Activated CD4-positive, alpha-beta memory T cell treated with anti-CD3 and anti-CD28 coated beads for 36 hours (primary cell): ENCODE measurements around the gene C17orf67. TPM values are rescaled to one million over a fixed set of nuclear protein-coding genes. Genes with fewer than 3 reads are reported as not detected.

ENCODE experiments used
- CTCF ChIA-PET: fragments of 350-600 bp; sonication (Branson Sonifier 250); formaldehyde crosslinking; loops from one replicate; lab custom pipeline; 2021; ENCODE audit warnings: antibody characterized with exemption, inconsistent platforms; lab: Charles Lee
- POLR2A ChIA-PET: fragments of 350-600 bp; sonication (Branson Sonifier 250); formaldehyde crosslinking; loops from one replicate; lab custom pipeline; 2021; ENCODE audit warnings: antibody characterized with exemption; lab: Charles Lee
- DNase-seq: peaks from one replicate; pipeline ENCODE4 v3.0.0-alpha.2; 2020
- H3K27ac Mint-ChIP-seq: one replicate; pipeline ENCODE4 v1.8.0; 2021; ENCODE audit warnings: mixed read lengths
- H3K27me3 Mint-ChIP-seq: one replicate; pipeline ENCODE4 v1.8.0; 2021; ENCODE audit warnings: mixed read lengths
- H3K36me3 Mint-ChIP-seq: one replicate; pipeline ENCODE4 v1.8.0; 2021; ENCODE audit warnings: mixed read lengths
- H3K4me1 Mint-ChIP-seq: one replicate; pipeline ENCODE4 v1.8.0; 2021; ENCODE audit warnings: low read depth, mixed read lengths
- H3K4me3 Mint-ChIP-seq: one replicate; pipeline ENCODE4 v1.8.0; 2021; ENCODE audit warnings: mild to moderate bottlenecking, mixed read lengths
- H3K9me3 Mint-ChIP-seq: one replicate; pipeline ENCODE4 v1.8.0; 2021; ENCODE audit warnings: mixed read lengths
- intact Hi-C: fragments of 100-400 bp; cut with micrococcal nuclease; formaldehyde crosslinking; loops from one replicate; pipeline ENCODE4 v1.15.1; 2023
- total RNA-seq, 2 experiments: library from RNA; stranded (reverse); gene quantifications; one replicate each; pipeline ENCODE4 v1.2.3, GENCODE V29; 2021

C17orf67 gene
- total RNA-seq, 2 experiments from 2014 or later, result 3.6 to 3.9 TPM

DNA sequence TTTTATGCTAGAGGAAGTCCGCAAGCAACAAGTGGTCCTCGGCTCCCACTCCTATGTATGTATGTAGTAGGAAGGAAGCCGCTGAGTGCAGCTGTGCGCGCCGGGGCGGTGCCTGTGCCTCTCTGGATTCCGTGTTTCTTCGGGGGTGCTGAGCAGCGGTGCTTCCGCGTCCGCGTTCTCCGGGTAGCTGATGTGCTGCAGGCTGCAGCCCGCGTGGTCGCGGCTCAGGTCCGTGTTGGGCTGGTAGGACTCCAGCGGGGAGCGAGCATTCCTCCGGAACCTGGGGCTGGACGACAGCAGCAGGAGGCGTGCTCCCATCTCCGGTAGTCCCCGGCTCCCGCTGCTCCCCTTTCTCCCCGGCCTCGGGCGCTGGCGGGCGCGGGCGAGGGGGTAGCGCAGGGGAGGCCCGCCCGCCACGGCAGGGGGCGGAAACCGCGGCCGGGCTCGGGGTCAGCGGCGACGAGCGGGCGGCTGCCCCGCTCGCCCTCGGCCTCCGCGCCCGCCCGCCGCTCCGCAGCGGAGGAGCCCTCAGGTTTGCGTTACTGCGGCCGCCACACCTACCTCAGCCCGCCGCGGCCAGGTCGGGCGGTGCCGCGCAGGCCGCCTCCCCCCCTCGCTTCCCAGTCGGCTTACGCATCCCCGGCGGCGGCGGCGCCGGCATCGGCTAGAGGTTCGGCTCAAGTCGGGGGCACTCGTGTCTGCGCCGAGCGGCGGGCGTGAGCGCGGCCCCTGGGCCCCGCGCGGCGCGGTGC is 487 bp downstream of the C17orf67 start:
- POLR2A ChIA-PET, result interaction anchor here (0.9 to 2.3 kb wide), 6 partner anchors 11 to 251 kb away, joined by 3 to 7 read pairs (median 3); partner anchors contain the start of genes AKAP1, COIL and SCPEP1
- Mint-ChIP-seq H3K36me3 (peaks cover 35% of the 10 kb centered on the region), H3K27ac (peak overlapping the region; percentile 79), H3K4me3 (peak overlapping the region; percentile 72), H3K9me3 (no peaks in the 10 kb centered on the region), H3K27me3 (no peaks in the 10 kb centered on the region), H3K4me1 (peaks cover 50% of the 10 kb centered on the region)
- intact Hi-C loops, result loop anchor here (1.0 to 5.0 kb wide), 4 partner anchors 14 to 129 kb away; partner anchors contain the start of genes COIL and TRIM25
- CTCF ChIA-PET, result interaction anchor here (1.0 to 2.1 kb wide), 5 partner anchors 10 to 106 kb away, joined by 3 to 16 read pairs (median 4); partner anchors contain the start of gene TRIM25
- peak; percentile 75 for DNase-seq

DNA sequence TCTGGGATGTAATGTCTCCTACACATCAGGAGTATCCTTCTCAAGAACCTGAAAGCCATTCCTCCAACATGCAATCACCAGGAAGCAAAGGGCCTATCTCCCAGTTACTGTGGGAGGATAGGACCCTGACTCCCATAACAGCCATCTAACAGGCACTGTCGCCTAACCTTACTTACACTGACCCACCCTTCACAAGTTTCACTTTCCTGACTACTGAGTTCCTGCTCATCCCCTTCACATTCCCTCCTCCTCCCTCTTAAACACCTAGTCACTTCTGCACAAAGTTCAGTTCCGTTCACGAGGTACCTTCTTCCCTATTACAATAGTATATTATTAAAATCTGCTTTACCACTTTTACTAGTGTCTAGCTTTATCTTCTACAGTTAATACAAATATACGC is 1.3 kb downstream of the C17orf67 start:
- H3K36me3 Mint-ChIP-seq, result peaks cover 30% of the 10 kb centered on the region
- H3K27ac Mint-ChIP-seq, result peak overlapping the region; percentile 75
- peak overlapping the region; percentile 71 for H3K4me3 Mint-ChIP-seq
- ChIA-PET POLR2A (interaction anchor here (0.9 to 1.5 kb wide), 3 partner anchors 10 to 252 kb away, joined by 3 read pairs; partner anchors contain the start of gene AKAP1), CTCF (interaction anchor here (1.0 to 2.1 kb wide), 3 partner anchors 11 to 107 kb away, joined by 3 to 16 read pairs (median 4); no protein-coding TSS in a partner anchor)
- H3K4me1 Mint-ChIP-seq, result peaks cover 42% of the 10 kb centered on the region
- H3K27me3 Mint-ChIP-seq, result no peaks in the 10 kb centered on the region
- no peaks in the 10 kb centered on the region for H3K9me3 Mint-ChIP-seq
- DNase-seq, result no peak
- intact Hi-C loops, result loop anchor here (5.0 kb wide), 1 partner anchor 130 kb away; the partner anchor contains the start of gene COIL

DNA sequence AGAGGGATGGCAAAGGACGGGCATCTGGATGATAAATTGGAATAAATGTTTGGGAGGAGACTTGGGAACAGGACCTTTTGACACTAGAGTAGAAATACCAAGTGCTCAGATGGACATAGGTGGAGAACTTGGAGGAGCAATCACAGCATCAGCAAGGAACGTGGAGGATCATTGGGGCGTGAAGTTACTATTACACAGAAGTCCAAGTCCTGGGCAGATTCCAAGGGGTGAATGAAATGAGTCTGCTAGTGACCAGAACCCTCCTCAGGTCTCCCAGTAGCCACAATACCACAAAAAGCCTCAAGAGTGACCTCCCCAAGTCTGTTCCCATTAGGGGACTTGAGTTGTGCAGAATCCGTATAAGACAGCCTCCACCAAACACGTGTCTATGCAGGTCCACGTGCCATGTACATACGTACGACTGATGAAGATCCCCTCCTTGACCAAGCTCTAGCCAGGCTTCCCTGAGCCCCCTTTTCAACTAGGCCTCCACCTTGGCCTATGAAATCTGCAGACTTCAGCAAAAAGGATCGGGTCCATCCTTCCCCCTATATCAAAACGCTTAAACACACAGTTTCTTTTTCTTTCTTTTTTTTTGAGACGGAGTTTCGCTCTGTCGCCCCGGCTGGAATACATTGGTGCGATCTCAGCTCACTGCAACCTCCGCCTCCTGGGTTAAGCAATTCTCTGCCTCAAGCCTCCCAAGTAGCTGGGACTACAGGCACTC is 2.2 kb downstream of the C17orf67 start:
- POLR2A ChIA-PET, result no interaction called here
- intact Hi-C loops, result loop anchor here (5.0 kb wide), 1 partner anchor 131 kb away; the partner anchor contains the start of gene COIL
- H3K4me1 Mint-ChIP-seq, result peaks cover 34% of the 10 kb centered on the region
- peaks cover 26% of the 10 kb centered on the region for H3K36me3 Mint-ChIP-seq
- CTCF ChIA-PET, result interaction anchor here (2.1 kb wide), 1 partner anchor 12 kb away, joined by 16 read pairs; no protein-coding TSS in a partner anchor
- peak overlapping the region; percentile 71 for H3K4me3 Mint-ChIP-seq
- H3K9me3 Mint-ChIP-seq, result no peaks in the 10 kb centered on the region
- H3K27ac Mint-ChIP-seq, result peak overlapping the region; percentile 9
- no peaks in the 10 kb centered on the region for H3K27me3 Mint-ChIP-seq
- no peak for DNase-seq

DNA sequence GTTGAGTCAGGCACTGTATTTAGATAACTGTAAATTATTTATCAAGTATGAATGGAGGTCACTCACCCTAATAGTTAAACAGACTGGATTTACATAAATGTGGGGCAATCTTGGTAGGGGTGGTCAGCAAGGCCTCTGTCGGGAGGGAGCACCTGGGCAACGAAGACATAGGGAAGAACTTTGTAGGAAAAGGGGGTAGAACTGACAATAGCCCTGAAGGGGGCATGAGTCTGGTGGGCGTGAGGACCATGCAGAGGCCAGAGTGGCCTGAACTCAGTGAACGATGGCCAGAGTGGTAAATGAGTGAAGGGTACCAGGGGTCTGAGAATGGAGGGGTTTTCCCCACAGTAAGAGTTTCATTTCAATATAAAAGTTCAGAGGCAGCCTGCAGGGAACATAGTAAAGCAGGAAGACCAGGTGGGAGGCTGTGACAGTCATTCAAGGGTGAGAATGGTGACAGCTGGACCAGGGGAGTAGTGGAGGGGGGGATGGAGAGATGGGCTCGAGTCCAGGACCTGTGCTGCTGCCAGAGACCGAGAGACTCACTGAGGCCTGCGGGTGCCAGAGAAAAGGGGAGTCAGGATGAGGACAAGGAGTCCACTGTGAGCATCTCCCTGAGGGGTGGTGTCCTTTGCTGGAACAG is 2.9 kb downstream of the C17orf67 start:
- Mint-ChIP-seq H3K27ac (peak overlapping the region; percentile 26), H3K9me3 (no peaks in the 10 kb centered on the region), H3K36me3 (peaks cover 23% of the 10 kb centered on the region), H3K4me1 (peaks cover 31% of the 10 kb centered on the region), H3K4me3 (peak overlapping the region; percentile 21), H3K27me3 (no peaks in the 10 kb centered on the region)
- intact Hi-C loops, result loop anchor here (5.0 kb wide), 1 partner anchor 131 kb away; the partner anchor contains the start of gene COIL
- ChIA-PET CTCF (no interaction called here), POLR2A (no interaction called here)
- no peak for DNase-seq

DNA sequence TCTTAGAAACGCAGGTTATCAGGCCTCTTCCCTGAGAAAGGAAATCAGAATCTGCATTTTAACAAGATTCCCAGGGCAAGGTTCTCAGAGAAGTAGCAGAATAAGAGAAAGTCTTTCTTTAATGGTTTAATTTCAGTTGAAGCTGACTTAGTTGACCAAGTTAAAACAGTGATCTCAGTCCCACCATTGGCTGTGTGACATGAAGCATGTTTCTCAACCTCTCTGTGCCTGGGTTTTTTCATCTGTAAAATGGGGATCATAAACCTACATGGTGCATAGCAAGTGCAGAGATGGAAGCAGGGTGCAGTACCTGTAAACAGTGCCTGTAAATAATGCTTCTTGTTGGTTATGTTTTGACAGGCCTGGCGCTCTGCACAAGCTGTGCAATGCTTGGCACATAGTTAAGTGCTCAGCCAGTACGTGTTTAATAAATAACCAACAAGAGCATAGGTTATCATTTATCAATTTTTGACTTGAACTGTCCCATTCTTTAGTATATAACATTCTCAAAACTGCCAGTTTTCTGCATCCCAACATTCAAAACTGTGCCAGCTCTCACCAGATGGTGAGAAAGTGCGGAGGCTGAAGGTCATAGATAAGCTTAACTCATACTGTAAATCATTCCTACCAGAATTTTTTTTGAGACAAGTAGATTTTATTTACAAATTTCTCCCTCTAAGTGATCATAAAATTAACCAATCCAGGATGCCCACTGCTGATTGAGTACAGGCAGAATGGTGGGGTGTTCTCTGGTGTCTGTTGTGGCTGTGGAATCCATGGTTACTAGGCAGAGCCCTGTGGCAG is 6.9 kb downstream of the C17orf67 start:
- Mint-ChIP-seq H3K4me1 (peaks cover 22% of the 10 kb centered on the region), H3K4me3 (no peak overlapping the region), H3K36me3 (peaks cover 11% of the 10 kb centered on the region), H3K9me3 (no peaks in the 10 kb centered on the region), H3K27me3 (no peaks in the 10 kb centered on the region), H3K27ac (no peak overlapping the region)
- DNase-seq, result no peak
- intact Hi-C loops, result no loop called here
- ChIA-PET CTCF (no interaction called here), POLR2A (interaction anchor here (0.6 kb wide), 1 partner anchor 97 kb away, joined by 5 read pairs; no protein-coding TSS in a partner anchor)

DNA sequence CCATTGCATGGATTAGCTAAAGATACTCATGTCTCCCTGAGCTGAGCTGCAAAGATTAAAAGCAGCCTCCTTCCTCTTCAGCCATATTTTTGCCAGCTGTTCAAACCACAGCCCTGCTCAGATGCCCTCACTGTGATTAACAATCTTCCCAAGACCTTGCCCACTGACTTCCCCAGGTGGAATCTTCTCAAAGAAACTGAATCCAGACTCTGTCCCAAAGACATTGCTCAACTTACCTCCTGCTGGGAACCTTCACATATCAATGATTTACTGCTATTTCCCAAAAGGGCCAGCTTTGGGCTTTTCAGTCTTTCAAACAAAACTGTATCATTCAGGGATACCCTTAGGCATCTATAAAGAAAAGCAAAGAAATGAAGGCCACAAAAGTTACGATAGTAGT is 9.2 kb downstream of the C17orf67 start:
- DNase-seq, result no peak
- intact Hi-C loops, result no loop called here
- Mint-ChIP-seq H3K36me3 (peaks cover 2% of the 10 kb centered on the region), H3K9me3 (no peaks in the 10 kb centered on the region), H3K4me1 (peaks cover 18% of the 10 kb centered on the region), H3K4me3 (no peak overlapping the region), H3K27ac (no peak overlapping the region), H3K27me3 (no peaks in the 10 kb centered on the region)
- CTCF ChIA-PET, result interaction anchor here (1.2 kb wide), 1 partner anchor 38 kb away, joined by 3 read pairs; no protein-coding TSS in a partner anchor
- POLR2A ChIA-PET, result no interaction called here

DNA sequence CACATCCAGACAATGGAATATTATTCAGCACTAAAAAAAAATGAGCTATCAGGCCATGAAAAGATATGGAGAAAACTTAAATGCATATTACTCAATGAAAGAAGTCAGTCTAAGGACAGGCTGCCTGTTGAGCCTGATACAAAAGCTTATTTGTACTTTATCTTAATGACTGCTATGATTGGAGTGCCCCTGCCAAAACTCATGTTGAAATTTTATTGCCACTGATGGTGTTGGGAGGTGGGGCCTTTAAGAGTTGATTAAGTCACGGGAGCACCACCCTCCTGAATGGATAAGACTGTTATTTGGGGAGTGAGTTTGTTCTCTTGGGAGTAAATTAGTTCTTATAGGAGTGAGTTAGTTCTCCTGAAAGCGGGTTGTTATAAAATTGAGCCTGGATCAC is 9.9 kb downstream of the C17orf67 start:
- peaks cover 25% of the 10 kb centered on the region for H3K4me1 Mint-ChIP-seq
- ChIA-PET CTCF (interaction anchor here (1.2 kb wide), 1 partner anchor 38 kb away, joined by 3 read pairs; no protein-coding TSS in a partner anchor), POLR2A (no interaction called here)
- intact Hi-C loops, result no loop called here
- peaks cover 2% of the 10 kb centered on the region for H3K36me3 Mint-ChIP-seq
- no peak for DNase-seq
- H3K27ac Mint-ChIP-seq, result no peak overlapping the region
- no peak overlapping the region for H3K4me3 Mint-ChIP-seq
- H3K27me3 Mint-ChIP-seq, result no peaks in the 10 kb centered on the region
- no peaks in the 10 kb centered on the region for H3K9me3 Mint-ChIP-seq

DNA sequence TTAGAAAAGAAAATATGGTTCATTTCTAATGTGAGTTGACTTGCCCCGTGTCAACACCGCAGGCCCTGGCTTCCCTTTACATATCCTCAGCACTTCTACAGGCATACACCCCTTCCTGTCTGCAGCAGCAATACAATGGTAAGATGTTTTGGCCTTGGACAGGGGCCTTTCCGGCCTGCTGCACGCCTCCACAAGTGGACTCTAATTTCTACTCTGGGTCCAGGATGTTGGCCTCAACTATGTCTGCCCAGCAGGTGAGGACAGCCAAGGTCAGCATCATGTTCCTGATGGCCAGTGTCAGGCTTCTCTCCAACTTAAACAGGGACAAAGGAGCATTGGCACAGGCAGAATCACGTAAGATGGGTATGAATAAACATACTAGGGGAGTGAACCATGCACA is 11.0 kb downstream of the C17orf67 start:
- no peak for DNase-seq
- no peak overlapping the region for H3K4me3 Mint-ChIP-seq
- H3K27ac Mint-ChIP-seq, result no peak overlapping the region
- CTCF ChIA-PET, result interaction anchor here (0.6 to 7.6 kb wide), 2 partner anchors 104 to 119 kb away, joined by 3 to 85 read pairs; no protein-coding TSS in a partner anchor
- no peaks in the 10 kb centered on the region for H3K9me3 Mint-ChIP-seq
- H3K27me3 Mint-ChIP-seq, result no peaks in the 10 kb centered on the region
- POLR2A ChIA-PET, result interaction anchor here (1.2 kb wide), 1 partner anchor 10 kb away, joined by 3 read pairs; no protein-coding TSS in a partner anchor
- peaks cover 27% of the 10 kb centered on the region for H3K4me1 Mint-ChIP-seq
- peaks cover 2% of the 10 kb centered on the region for H3K36me3 Mint-ChIP-seq
- intact Hi-C loops, result no loop called here

DNA sequence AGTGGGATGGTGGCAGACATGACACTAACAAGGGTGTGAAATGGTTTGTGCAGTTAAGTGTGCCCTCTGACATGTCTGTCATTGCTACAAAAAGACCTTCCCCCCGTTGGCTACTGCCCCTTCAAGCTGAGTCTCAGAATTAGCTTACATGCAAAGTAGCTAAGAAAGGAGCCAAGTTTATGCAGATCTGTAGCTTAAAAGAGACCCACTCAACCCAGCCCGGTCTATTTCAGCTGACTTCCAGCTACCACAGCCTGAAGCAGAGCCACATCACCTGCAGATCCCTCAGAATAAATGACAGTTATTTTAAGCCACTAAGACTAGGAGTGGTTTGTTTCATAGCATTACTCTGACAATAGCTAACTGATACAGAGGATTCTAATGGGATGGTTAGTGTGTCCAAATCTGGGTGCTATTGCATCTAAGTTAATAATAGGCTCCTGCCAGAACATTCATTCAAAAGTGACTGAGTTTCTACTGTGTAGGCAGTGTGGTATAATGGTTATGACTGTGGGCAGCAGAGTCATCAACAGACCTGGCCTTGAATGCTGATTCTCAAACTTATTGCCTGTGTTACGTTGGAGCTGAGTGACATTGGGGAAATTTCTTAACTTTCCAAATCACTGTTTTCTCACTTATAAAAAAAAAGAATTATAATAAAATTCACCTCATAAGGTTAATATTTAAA is 11.7 kb downstream of the C17orf67 start:
- H3K9me3 Mint-ChIP-seq, result no peaks in the 10 kb centered on the region
- DNase-seq, result no peak
- POLR2A ChIA-PET, result interaction anchor here (0.9 to 1.6 kb wide), 3 partner anchors 11 to 92 kb away, joined by 3 to 5 read pairs (median 3); partner anchors contain the start of genes DGKE and TRIM25
- H3K4me1 Mint-ChIP-seq, result peaks cover 27% of the 10 kb centered on the region
- CTCF ChIA-PET, result interaction anchor here (0.7 to 7.6 kb wide), 3 partner anchors 11 to 120 kb away, joined by 3 to 85 read pairs (median 3); no protein-coding TSS in a partner anchor
- peak overlapping the region; percentile 14 for H3K27ac Mint-ChIP-seq
- no peaks in the 10 kb centered on the region for H3K36me3 Mint-ChIP-seq
- no peaks in the 10 kb centered on the region for H3K27me3 Mint-ChIP-seq
- intact Hi-C loops, result no loop called here
- H3K4me3 Mint-ChIP-seq, result no peak overlapping the region

DNA sequence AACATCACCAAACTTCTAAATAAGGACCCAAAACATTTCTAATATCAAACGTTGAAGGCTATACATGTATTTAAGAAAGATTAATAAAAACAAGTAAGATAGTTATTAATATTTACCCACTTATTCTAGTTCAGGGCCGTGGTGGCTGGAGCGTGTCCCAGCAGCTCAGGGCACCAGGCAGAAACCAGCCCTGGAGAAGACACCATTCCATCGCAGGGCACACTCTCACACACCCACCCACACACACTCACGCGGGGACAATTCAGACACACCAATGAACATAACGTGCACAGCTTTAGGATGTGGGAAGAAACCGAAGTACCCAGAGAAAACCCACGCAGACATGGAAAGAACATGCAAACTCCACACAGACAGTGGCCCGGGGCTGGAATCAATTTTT is 13.5 kb downstream of the C17orf67 start:
- DNase-seq, result no peak
- Mint-ChIP-seq H3K27ac (no peak overlapping the region), H3K4me1 (peaks cover 27% of the 10 kb centered on the region), H3K4me3 (no peak overlapping the region), H3K36me3 (peaks cover 5% of the 10 kb centered on the region), H3K27me3 (no peaks in the 10 kb centered on the region), H3K9me3 (no peaks in the 10 kb centered on the region)
- ChIA-PET CTCF (interaction anchor here (0.7 to 7.6 kb wide), 31 partner anchors 9 to 190 kb away, joined by 3 to 85 read pairs (median 4); partner anchors contain the start of genes C17orf67, DGKE, SCPEP1 and TRIM25), POLR2A (interaction anchor here (0.9 kb wide), 1 partner anchor 12 kb away, joined by 3 read pairs; no protein-coding TSS in a partner anchor)
- intact Hi-C loops, result no loop called here
